Measurements from ENCODE around the gene THAP2. TPM values are rescaled to one million over a fixed set of nuclear protein-coding genes. Genes with fewer than 3 reads are reported as not detected.
A peak's percentile ranks its signal among the peaks of the same experiment; 100 is the strongest.

Gene THAP2
- total and polyA plus RNA-seq, 2 donors (not counting 3 experiments of a cell fraction or from before 2014, with no cell fraction given): 1.4 to 4.4 TPM

DNA sequence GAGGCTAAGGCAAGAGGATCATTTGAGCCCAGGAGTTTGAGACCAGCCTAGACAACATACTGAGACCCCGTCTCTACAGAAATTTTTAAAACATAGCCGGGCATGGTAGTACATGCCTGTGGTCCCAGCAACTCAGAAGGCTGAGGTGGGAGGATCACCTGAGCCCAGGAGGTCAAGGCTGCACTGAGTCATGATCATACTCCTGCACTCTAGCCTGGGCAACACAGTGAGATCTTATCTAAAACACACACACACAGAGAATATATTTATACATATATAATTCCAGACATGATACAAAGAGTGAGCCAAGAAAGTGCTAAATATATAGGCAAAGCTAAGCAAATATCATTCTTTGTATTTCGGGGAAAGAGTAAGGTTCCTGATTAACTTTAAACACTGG is 9.9 kb upstream of the THAP2 start:
- H3K27ac ChIP-seq (ENCODE audit: insufficient read depth, low read depth, low read length): no peak overlapping the region
- CTCF ChIA-PET: interaction anchor here (2.9 kb wide), 1 partner anchor 18 kb away, joined by 12 read pairs; no protein-coding TSS in a partner anchor
- no TSS peak for BruUV-seq (replicated peaks)
- peaks cover 1 to 24% of the 10 kb centered on the region in 2 experiments for H3K36me3 ChIP-seq (ENCODE audit: control insufficient read depth in 2 of 2, extremely low read depth in 1 of 2, insufficient read depth in 2 of 2, low read length in 2 of 2)
- FAIRE-seq: no peak
- intact Hi-C loops (cut with micrococcal nuclease): no loop called here
- H3K79me2 ChIP-seq (ENCODE audit: control insufficient read depth, insufficient read depth, low read length): peaks cover 96% of the 10 kb centered on the region
- no peak overlapping the region for H3K4me3 ChIP-seq (replicated peaks in 1 of 3; ENCODE audit: insufficient read depth in 1 of 3, low read depth in 1 of 3, low read length in 3 of 3)
- POLR2A ChIA-PET: no interaction called here
- DNase-seq (ENCODE audit: low read depth, low spot score): no peak
- no peaks in the 10 kb centered on the region for H3K9me1 ChIP-seq (replicated peaks; ENCODE audit: control insufficient read depth, extremely low read depth, insufficient read depth, low read length)
- H3K4me1 ChIP-seq (ENCODE audit: control insufficient read depth, extremely low read depth, insufficient read depth, low read length): peaks cover 5% of the 10 kb centered on the region
- no peaks in the 10 kb centered on the region for H3K9me3 ChIP-seq (replicated peaks; ENCODE audit: control insufficient read depth, insufficient read depth, low read length)
- H3K27me3 ChIP-seq (ENCODE audit: control insufficient read depth in 2 of 2, insufficient read depth in 2 of 2, low read length in 2 of 2): no peaks in the 10 kb centered on the region
- H4K20me1 ChIP-seq (replicated peaks; ENCODE audit: control insufficient read depth, extremely low read depth, insufficient read depth, low read length): peaks cover 4% of the 10 kb centered on the region
- dilution Hi-C loops (cut with MboI; ENCODE audit: extremely low pct_ligation_motif_present, low sequenced_read_pairs): no loop called here
- H3K9ac ChIP-seq (replicated peaks; ENCODE audit: extremely low read depth, insufficient read depth, low read length): no peak overlapping the region
- H2AFZ ChIP-seq (ENCODE audit: low read depth, low read length): no peak overlapping the region
- TF ChIP-seq POLR2AphosphoS5 (IDR thresholded peaks at IDR 0.05; ENCODE audit: insufficient read depth, low read depth, low read length) (no peak), MYC (IDR thresholded peaks at IDR 0.05; ENCODE audit: low read depth, low read length) (no peak), GATA2 (IDR thresholded peaks at IDR 0.05; ENCODE audit: insufficient read depth, insufficient read length, low read depth, low read length) (no peak)
- no peak overlapping the region for H3K4me2 ChIP-seq (ENCODE audit: insufficient read depth, low read length)

GRCh38 chr12:71655495-71655894 is 8.6 kb upstream of the THAP2 start:
- peak overlapping the region; percentile 47 for H3K4me2 ChIP-seq (ENCODE audit: insufficient read depth, low read length)
- dilution Hi-C loops (cut with MboI; ENCODE audit: extremely low pct_ligation_motif_present, low sequenced_read_pairs): no loop called here
- H3K4me1 ChIP-seq (ENCODE audit: control insufficient read depth, extremely low read depth, insufficient read depth, low read length): peaks cover 5% of the 10 kb centered on the region
- H3K4me3 ChIP-seq (replicated peaks in 1 of 3; ENCODE audit: insufficient read depth in 1 of 3, low read depth in 1 of 3, low read length in 3 of 3): no peak overlapping the region
- no TSS peak for BruUV-seq (replicated peaks)
- no peak overlapping the region for H3K27ac ChIP-seq (ENCODE audit: insufficient read depth, low read depth, low read length)
- intact Hi-C loops (cut with micrococcal nuclease): no loop called here
- POLR2A ChIA-PET: interaction anchor here (0.8 kb wide), 1 partner anchor 9 kb away, joined by 3 read pairs; the partner anchor contains the start of gene THAP2
- no peaks in the 10 kb centered on the region for H3K27me3 ChIP-seq (ENCODE audit: control insufficient read depth in 2 of 2, insufficient read depth in 2 of 2, low read length in 2 of 2)
- no peak overlapping the region for H3K9ac ChIP-seq (replicated peaks; ENCODE audit: extremely low read depth, insufficient read depth, low read length)
- peaks cover 96% of the 10 kb centered on the region for H3K79me2 ChIP-seq (ENCODE audit: control insufficient read depth, insufficient read depth, low read length)
- no peak overlapping the region for H2AFZ ChIP-seq (ENCODE audit: low read depth, low read length)
- no peaks in the 10 kb centered on the region for H3K9me1 ChIP-seq (replicated peaks; ENCODE audit: control insufficient read depth, extremely low read depth, insufficient read depth, low read length)
- no peak for TF ChIP-seq CTCF (IDR thresholded peaks at IDR 0.05; ENCODE audit: extremely low read depth in 1 of 2, insufficient read depth in 1 of 2, low read depth in 1 of 2, low read length in 2 of 2)
- CTCF ChIA-PET: interaction anchor here (0.8 to 2.9 kb wide), 2 partner anchors 19 kb away, joined by 3 to 12 read pairs; no protein-coding TSS in a partner anchor
- H3K36me3 ChIP-seq (ENCODE audit: control insufficient read depth in 2 of 2, extremely low read depth in 1 of 2, insufficient read depth in 2 of 2, low read length in 2 of 2): peaks cover 1 to 28% of the 10 kb centered on the region in 2 experiments
- peaks cover 4% of the 10 kb centered on the region for H4K20me1 ChIP-seq (replicated peaks; ENCODE audit: control insufficient read depth, extremely low read depth, insufficient read depth, low read length)
- H3K9me3 ChIP-seq (replicated peaks; ENCODE audit: control insufficient read depth, insufficient read depth, low read length): no peaks in the 10 kb centered on the region
- no peak for DNase-seq (ENCODE audit: low read depth, low spot score)
- FAIRE-seq: no peak

Data from endothelial cell of umbilical vein (primary cell).